ENCODE data around the gene TFF3.

- TF ChIP-seq, protein P1, sequence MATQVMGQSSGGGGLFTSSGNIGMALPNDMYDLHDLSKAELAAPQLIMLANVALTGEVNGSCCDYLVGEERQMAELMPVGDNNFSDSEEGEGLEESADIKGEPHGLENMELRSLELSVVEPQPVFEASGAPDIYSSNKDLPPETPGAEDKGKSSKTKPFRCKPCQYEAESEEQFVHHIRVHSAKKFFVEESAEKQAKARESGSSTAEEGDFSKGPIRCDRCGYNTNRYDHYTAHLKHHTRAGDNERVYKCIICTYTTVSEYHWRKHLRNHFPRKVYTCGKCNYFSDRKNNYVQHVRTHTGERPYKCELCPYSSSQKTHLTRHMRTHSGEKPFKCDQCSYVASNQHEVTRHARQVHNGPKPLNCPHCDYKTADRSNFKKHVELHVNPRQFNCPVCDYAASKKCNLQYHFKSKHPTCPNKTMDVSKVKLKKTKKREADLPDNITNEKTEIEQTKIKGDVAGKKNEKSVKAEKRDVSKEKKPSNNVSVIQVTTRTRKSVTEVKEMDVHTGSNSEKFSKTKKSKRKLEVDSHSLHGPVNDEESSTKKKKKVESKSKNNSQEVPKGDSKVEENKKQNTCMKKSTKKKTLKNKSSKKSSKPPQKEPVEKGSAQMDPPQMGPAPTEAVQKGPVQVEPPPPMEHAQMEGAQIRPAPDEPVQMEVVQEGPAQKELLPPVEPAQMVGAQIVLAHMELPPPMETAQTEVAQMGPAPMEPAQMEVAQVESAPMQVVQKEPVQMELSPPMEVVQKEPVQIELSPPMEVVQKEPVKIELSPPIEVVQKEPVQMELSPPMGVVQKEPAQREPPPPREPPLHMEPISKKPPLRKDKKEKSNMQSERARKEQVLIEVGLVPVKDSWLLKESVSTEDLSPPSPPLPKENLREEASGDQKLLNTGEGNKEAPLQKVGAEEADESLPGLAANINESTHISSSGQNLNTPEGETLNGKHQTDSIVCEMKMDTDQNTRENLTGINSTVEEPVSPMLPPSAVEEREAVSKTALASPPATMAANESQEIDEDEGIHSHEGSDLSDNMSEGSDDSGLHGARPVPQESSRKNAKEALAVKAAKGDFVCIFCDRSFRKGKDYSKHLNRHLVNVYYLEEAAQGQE (IDR thresholded peaks at IDR 0.05; ENCODE audit: low read depth, low read length): no peak
- TF ChIP-seq, protein P2, sequence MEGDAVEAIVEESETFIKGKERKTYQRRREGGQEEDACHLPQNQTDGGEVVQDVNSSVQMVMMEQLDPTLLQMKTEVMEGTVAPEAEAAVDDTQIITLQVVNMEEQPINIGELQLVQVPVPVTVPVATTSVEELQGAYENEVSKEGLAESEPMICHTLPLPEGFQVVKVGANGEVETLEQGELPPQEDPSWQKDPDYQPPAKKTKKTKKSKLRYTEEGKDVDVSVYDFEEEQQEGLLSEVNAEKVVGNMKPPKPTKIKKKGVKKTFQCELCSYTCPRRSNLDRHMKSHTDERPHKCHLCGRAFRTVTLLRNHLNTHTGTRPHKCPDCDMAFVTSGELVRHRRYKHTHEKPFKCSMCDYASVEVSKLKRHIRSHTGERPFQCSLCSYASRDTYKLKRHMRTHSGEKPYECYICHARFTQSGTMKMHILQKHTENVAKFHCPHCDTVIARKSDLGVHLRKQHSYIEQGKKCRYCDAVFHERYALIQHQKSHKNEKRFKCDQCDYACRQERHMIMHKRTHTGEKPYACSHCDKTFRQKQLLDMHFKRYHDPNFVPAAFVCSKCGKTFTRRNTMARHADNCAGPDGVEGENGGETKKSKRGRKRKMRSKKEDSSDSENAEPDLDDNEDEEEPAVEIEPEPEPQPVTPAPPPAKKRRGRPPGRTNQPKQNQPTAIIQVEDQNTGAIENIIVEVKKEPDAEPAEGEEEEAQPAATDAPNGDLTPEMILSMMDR (IDR thresholded peaks at IDR 0.05 in 2 of 3, conservative IDR thresholded peaks at IDR 0.05 in 1 of 3; ENCODE audit: control insufficient read depth in 2 of 3, extremely low read depth in 1 of 3, insufficient read depth in 1 of 3, low read depth in 3 of 3, low read length in 3 of 3): no peak
- TF ChIP-seq EZH2 (IDR thresholded peaks at IDR 0.05; ENCODE audit: borderline replicate concordance, control insufficient read depth, low read depth, low read length): no peak
- TF ChIP-seq, protein P3, sequence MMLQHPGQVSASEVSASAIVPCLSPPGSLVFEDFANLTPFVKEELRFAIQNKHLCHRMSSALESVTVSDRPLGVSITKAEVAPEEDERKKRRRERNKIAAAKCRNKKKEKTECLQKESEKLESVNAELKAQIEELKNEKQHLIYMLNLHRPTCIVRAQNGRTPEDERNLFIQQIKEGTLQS (IDR thresholded peaks at IDR 0.05; ENCODE audit: borderline replicate concordance, extremely low read depth, low read depth, low read length): no peak
- no peak for TF ChIP-seq TCF12 (IDR thresholded peaks at IDR 0.05; ENCODE audit: low read depth, low read length)
- TF ChIP-seq BACH1 (IDR thresholded peaks at IDR 0.05; ENCODE audit: borderline replicate concordance): no peak
- no peak for TF ChIP-seq USF1 (IDR thresholded peaks at IDR 0.05; ENCODE audit: borderline replicate concordance, extremely low read length, insufficient read depth, low read depth, low read length)
- TF ChIP-seq TCF3 (IDR thresholded peaks at IDR 0.05; ENCODE audit: borderline replicate concordance, insufficient read depth, low read depth, low read length): no peak
- no peak for TF ChIP-seq EP300 (IDR thresholded peaks at IDR 0.05; ENCODE audit: borderline replicate concordance in 1 of 2, control insufficient read depth in 1 of 2, low read depth in 2 of 2, low read length in 2 of 2)
- no peak for TF ChIP-seq BHLHE40 (IDR thresholded peaks at IDR 0.05; ENCODE audit: borderline replicate concordance in 1 of 2, low read depth in 2 of 2, low read length in 1 of 2)
- no peak for TF ChIP-seq SIN3A (IDR thresholded peaks at IDR 0.05; ENCODE audit: low read depth, low read length)
- no peak for TF ChIP-seq SMAD1 (IDR thresholded peaks at IDR 0.05; ENCODE audit: low read depth, partially characterized antibody)
- no peak for TF ChIP-seq SREBF2 (IDR thresholded peaks at IDR 0.05; ENCODE audit: low read length)
Measured at GRCh38 chr21:42321845-42322244, 6.6 kb upstream of the TFF3 start.

Data from GM12878 (cell line).